ENCODE results near the gene TMEM255A.

TMEM255A gene

GRCh38 chrX:120331116-120331515 is 19.9 kb upstream of the TMEM255A start:
- ChIA-PET CTCF (no interaction called here), POLR2A (no interaction called here)
- no peak for DNase-seq (ENCODE audit: extremely low spot score)
- TF ChIP-seq L3MBTL2 (conservative IDR thresholded peaks at IDR 0.05), result no peak
- no peak for TF ChIP-seq LEF1 (IDR thresholded peaks at IDR 0.05; ENCODE audit: borderline replicate concordance)
- no peak for TF ChIP-seq NFRKB (IDR thresholded peaks at IDR 0.05)
- no peak for TF ChIP-seq SUZ12 (IDR thresholded peaks at IDR 0.05)
- no peak for TF ChIP-seq FOXK2 (IDR thresholded peaks at IDR 0.05)
- TF ChIP-seq BHLHE40 (IDR thresholded peaks at IDR 0.05; ENCODE audit: borderline replicate concordance), result no peak
- no peak for TF ChIP-seq ELF4 (IDR thresholded peaks at IDR 0.05)
- TF ChIP-seq ZNF384 (IDR thresholded peaks at IDR 0.05), result no peak
- TF ChIP-seq HDGF (IDR thresholded peaks at IDR 0.05; ENCODE audit: borderline replicate concordance), result no peak
- TF ChIP-seq PKNOX1 (IDR thresholded peaks at IDR 0.05), result no peak
- no peak for TF ChIP-seq SP1 (IDR thresholded peaks at IDR 0.05)
- no peak for TF ChIP-seq CTBP1 (IDR thresholded peaks at IDR 0.05; ENCODE audit: borderline replicate concordance)
- TF ChIP-seq TARDBP (IDR thresholded peaks at IDR 0.05), result no peak
- TF ChIP-seq ARNT (IDR thresholded peaks at IDR 0.05), result no peak
- no peak for TF ChIP-seq FOXA1 (IDR thresholded peaks at IDR 0.05)
- no peak for TF ChIP-seq FOXM1 (IDR thresholded peaks at IDR 0.05; ENCODE audit: borderline replicate concordance)

- ChIA-PET POLR2A (no interaction called here), CTCF (no interaction called here)
- TF ChIP-seq CTBP1 (IDR thresholded peaks at IDR 0.05; ENCODE audit: borderline replicate concordance) (no peak), TARDBP (IDR thresholded peaks at IDR 0.05) (no peak), HDGF (IDR thresholded peaks at IDR 0.05; ENCODE audit: borderline replicate concordance) (no peak), SP1 (IDR thresholded peaks at IDR 0.05) (no peak), BHLHE40 (IDR thresholded peaks at IDR 0.05; ENCODE audit: borderline replicate concordance) (no peak), SUZ12 (IDR thresholded peaks at IDR 0.05) (no peak), PKNOX1 (IDR thresholded peaks at IDR 0.05) (no peak), ARNT (IDR thresholded peaks at IDR 0.05) (no peak), FOXA1 (IDR thresholded peaks at IDR 0.05) (no peak), NFRKB (IDR thresholded peaks at IDR 0.05) (no peak), FOXM1 (IDR thresholded peaks at IDR 0.05; ENCODE audit: borderline replicate concordance) (no peak), LEF1 (IDR thresholded peaks at IDR 0.05; ENCODE audit: borderline replicate concordance) (no peak), ZNF384 (IDR thresholded peaks at IDR 0.05) (no peak), ELF4 (IDR thresholded peaks at IDR 0.05) (no peak), L3MBTL2 (conservative IDR thresholded peaks at IDR 0.05) (no peak), FOXK2 (IDR thresholded peaks at IDR 0.05) (no peak)
- DNase-seq (ENCODE audit: extremely low spot score), result no peak
Measured at GRCh38 chrX:120321520-120322281, 10.4 kb upstream of the TMEM255A start.

GRCh38 chrX:120318411-120318810 is 7.2 kb upstream of the TMEM255A start:
- no peak for TF ChIP-seq PKNOX1 (IDR thresholded peaks at IDR 0.05)
- TF ChIP-seq ELF4 (IDR thresholded peaks at IDR 0.05), result no peak
- TF ChIP-seq SP1 (IDR thresholded peaks at IDR 0.05), result no peak
- no peak for TF ChIP-seq FOXM1 (IDR thresholded peaks at IDR 0.05; ENCODE audit: borderline replicate concordance)
- no peak for TF ChIP-seq BHLHE40 (IDR thresholded peaks at IDR 0.05; ENCODE audit: borderline replicate concordance)
- TF ChIP-seq LEF1 (IDR thresholded peaks at IDR 0.05; ENCODE audit: borderline replicate concordance), result no peak
- TF ChIP-seq ARNT (IDR thresholded peaks at IDR 0.05), result no peak
- no peak for TF ChIP-seq FOXA1 (IDR thresholded peaks at IDR 0.05)
- TF ChIP-seq CTBP1 (IDR thresholded peaks at IDR 0.05; ENCODE audit: borderline replicate concordance), result no peak
- ChIA-PET POLR2A (no interaction called here), CTCF (no interaction called here)
- DNase-seq (ENCODE audit: extremely low spot score), result no peak

- TF ChIP-seq FOXK2 (IDR thresholded peaks at IDR 0.05), result no peak
- no peak for TF ChIP-seq LEF1 (IDR thresholded peaks at IDR 0.05; ENCODE audit: borderline replicate concordance)
- TF ChIP-seq L3MBTL2 (conservative IDR thresholded peaks at IDR 0.05), result no peak
- no peak for TF ChIP-seq PKNOX1 (IDR thresholded peaks at IDR 0.05)
- no peak for TF ChIP-seq SP1 (IDR thresholded peaks at IDR 0.05)
- TF ChIP-seq HDGF (IDR thresholded peaks at IDR 0.05; ENCODE audit: borderline replicate concordance), result no peak
- no peak for TF ChIP-seq ELF4 (IDR thresholded peaks at IDR 0.05)
- TF ChIP-seq FOXA1 (IDR thresholded peaks at IDR 0.05), result no peak
- TF ChIP-seq NFRKB (IDR thresholded peaks at IDR 0.05), result no peak
- no peak for TF ChIP-seq SUZ12 (IDR thresholded peaks at IDR 0.05)
- TF ChIP-seq BHLHE40 (IDR thresholded peaks at IDR 0.05; ENCODE audit: borderline replicate concordance), result no peak
- no peak for TF ChIP-seq CTBP1 (IDR thresholded peaks at IDR 0.05; ENCODE audit: borderline replicate concordance)
- ChIA-PET POLR2A (no interaction called here), CTCF (no interaction called here)
- no peak for DNase-seq (ENCODE audit: extremely low spot score)
Measured at GRCh38 chrX:120316587-120317283, 5.5 kb upstream of the TMEM255A start.

- ChIA-PET POLR2A (no interaction called here), CTCF (no interaction called here)
- no peak for DNase-seq (ENCODE audit: extremely low spot score)
- TF ChIP-seq FOXK2 (IDR thresholded peaks at IDR 0.05) (no peak), FOXA1 (IDR thresholded peaks at IDR 0.05) (no peak), LEF1 (IDR thresholded peaks at IDR 0.05; ENCODE audit: borderline replicate concordance) (no peak), ZNF384 (IDR thresholded peaks at IDR 0.05) (no peak), SUZ12 (IDR thresholded peaks at IDR 0.05) (no peak), TARDBP (IDR thresholded peaks at IDR 0.05) (no peak), PKNOX1 (IDR thresholded peaks at IDR 0.05) (no peak), CTBP1 (IDR thresholded peaks at IDR 0.05; ENCODE audit: borderline replicate concordance) (no peak), NFRKB (IDR thresholded peaks at IDR 0.05) (no peak), ELF4 (IDR thresholded peaks at IDR 0.05) (no peak), L3MBTL2 (conservative IDR thresholded peaks at IDR 0.05) (no peak), ARNT (IDR thresholded peaks at IDR 0.05) (no peak), BHLHE40 (IDR thresholded peaks at IDR 0.05; ENCODE audit: borderline replicate concordance) (no peak), FOXM1 (IDR thresholded peaks at IDR 0.05; ENCODE audit: borderline replicate concordance) (no peak), SP1 (IDR thresholded peaks at IDR 0.05) (no peak), HDGF (IDR thresholded peaks at IDR 0.05; ENCODE audit: borderline replicate concordance) (no peak)
Measured at GRCh38 chrX:120315776-120316175, 4.5 kb upstream of the TMEM255A start.

Data from HEK293T (cell line).